H1 (cell line): ENCODE data around the gene PTPRT.

ENCODE experiments used
- CREB1 ChIP-seq: IDR thresholded peaks from 2 replicates; pipeline ENCODE4 v1.6.1; 2012; ENCODE audit warnings: inconsistent platforms
- CTCF ChIP-seq, 3 experiments: IDR thresholded peaks; 1 replicate in 2 of 3; 2 replicates in 1 of 3; pipeline versions ENCODE4 v1.5.1 to v1.6.1; 2011; ENCODE audit warnings: low read length in 3 of 3, mild to moderate bottlenecking in 3 of 3, inconsistent platforms in 2 of 3, low read depth in 1 of 3, moderate library complexity in 1 of 3; ENCODE audit not compliant: insufficient read depth in 1 of 3; ENCODE audit errors: control extremely low read depth in 1 of 3
- EZH2 ChIP-seq: fragments of 200-600 bp; sonication (generic); IDR thresholded peaks from 2 replicates; pipeline ENCODE4 v1.7.1; 2012; ENCODE audit warnings: low read depth, mild to moderate bottlenecking, moderate library complexity, low read length, inconsistent platforms; ENCODE audit not compliant: severe bottlenecking
- HDAC6 ChIP-seq: IDR thresholded peaks from one replicate; pipeline ENCODE4 v1.7.1; 2012; ENCODE audit warnings: low read depth, mild to moderate bottlenecking, inconsistent platforms, low read length, moderate library complexity
- JUND ChIP-seq: IDR thresholded peaks from 2 replicates; pipeline ENCODE4 v1.6.1; 2011; ENCODE audit warnings: mild to moderate bottlenecking, improper control_type of control experiment, low read length
- POLR2A ChIP-seq, 2 experiments: IDR thresholded peaks; 1 replicate in 1 of 2; 2 replicates in 1 of 2; pipeline ENCODE4 v1.6.1; 2011; ENCODE audit warnings: low read depth in 2 of 2, low read length in 2 of 2, mild to moderate bottlenecking in 2 of 2; ENCODE audit errors: control extremely low read depth in 1 of 2
- POLR2AphosphoS5 ChIP-seq: IDR thresholded peaks from 2 replicates; pipeline ENCODE4 v1.6.1; 2011; ENCODE audit warnings: low read depth, low read length
- RAD21 ChIP-seq, 2 experiments: IDR thresholded peaks in 1 of 2; conservative IDR thresholded peaks in 1 of 2; 2 replicates each; pipeline ENCODE4 v1.6.1; 2011; ENCODE audit warnings: low read depth in 2 of 2, low read length in 2 of 2, improper control_type of control experiment in 1 of 2, inconsistent platforms in 1 of 2, mild to moderate bottlenecking in 1 of 2, moderate library complexity in 1 of 2
- RBBP5 ChIP-seq: IDR thresholded peaks from 2 replicates; pipeline ENCODE4 v1.7.1; 2012; ENCODE audit warnings: low read depth, mild to moderate bottlenecking, inconsistent platforms, low read length, moderate library complexity, borderline replicate concordance
- TAF1 ChIP-seq: IDR thresholded peaks from 2 replicates; pipeline ENCODE4 v1.6.1; 2011; ENCODE audit warnings: mild to moderate bottlenecking, low read depth, low read length

GRCh38 chr20:42837456-42837855, 352.2 kb downstream of the PTPRT start:
- TF ChIP-seq CTCF (IDR thresholded peaks at IDR 0.05; ENCODE audit: control extremely low read depth in 1 of 3, insufficient read depth in 1 of 3, low read depth in 1 of 3, low read length in 3 of 3) = no peak
- TF ChIP-seq HDAC6 = no peak
- TF ChIP-seq POLR2A (IDR thresholded peaks at IDR 0.05; ENCODE audit: control extremely low read depth in 1 of 2, low read depth in 2 of 2, low read length in 2 of 2) = no peak
- TF ChIP-seq TAF1 = no peak
- TF ChIP-seq CREB1 = no peak
- TF ChIP-seq JUND = no peak
- no peak for TF ChIP-seq RAD21 (IDR thresholded peaks at IDR 0.05 in 1 of 2, conservative IDR thresholded peaks at IDR 0.05 in 1 of 2; ENCODE audit: low read depth in 2 of 2, low read length in 2 of 2)
- TF ChIP-seq RBBP5 = no peak
- TF ChIP-seq EZH2 = no peak
- TF ChIP-seq POLR2AphosphoS5 = no peak
